Fibroblast of lung (primary cell): ENCODE measurements around the gene RAB40A. TPM values are rescaled to one million over a fixed set of nuclear protein-coding genes. Genes with fewer than 3 reads are reported as not detected.

ENCODE experiments used
- DNase-seq, 2 donors: peaks; one replicate each; pipeline versions ENCODE4 v3.0.0 to v3.0.0-alpha.2; 2010; ENCODE audit warnings: low read depth in 2 of 2
- H2AFZ ChIP-seq: 2 replicates; pipeline ENCODE4 v1.5.1; 2012; ENCODE audit warnings: low read length, control low read depth, inconsistent platforms
- H3K27ac ChIP-seq: 2 replicates; pipeline ENCODE4 v1.5.1; 2011; ENCODE audit warnings: low read length, control low read depth; ENCODE audit not compliant: insufficient read depth
- H3K27me3 ChIP-seq: 2 replicates; pipeline ENCODE4 v1.5.1; 2011; ENCODE audit warnings: mild to moderate bottlenecking, low read length; ENCODE audit not compliant: control insufficient read depth, insufficient read depth
- H3K36me3 ChIP-seq: 2 replicates; pipeline ENCODE4 v1.5.1; 2011; ENCODE audit warnings: low read length; ENCODE audit not compliant: control insufficient read depth, insufficient read depth
- H3K4me1 ChIP-seq: 2 replicates; pipeline ENCODE4 v1.5.1; 2011; ENCODE audit warnings: low read length; ENCODE audit not compliant: control insufficient read depth, insufficient read depth; ENCODE audit errors: extremely low read depth
- H3K4me2 ChIP-seq: 2 replicates; pipeline ENCODE4 v1.5.1; 2011; ENCODE audit warnings: low read length, control low read depth; ENCODE audit not compliant: insufficient read depth; ENCODE audit errors: extremely low read depth
- H3K4me3 ChIP-seq, 4 experiments: fragments of 200-600 bp in 1 of 4; sonication (generic) in 1 of 4; replicated peaks in 1 of 4; 2 replicates each; pipeline ENCODE4 v1.5.1; 2011 to 2016; ENCODE audit warnings: low read length in 4 of 4, low read depth in 3 of 4, mild to moderate bottlenecking in 3 of 4, control low read depth in 2 of 4, inconsistent platforms in 1 of 4, mixed read lengths in 1 of 4; ENCODE audit not compliant: insufficient read depth in 1 of 4; ENCODE audit errors: control extremely low read depth in 1 of 4
- H3K79me2 ChIP-seq: 2 replicates; pipeline ENCODE4 v1.5.1; 2012; ENCODE audit warnings: mild to moderate bottlenecking, low read length, inconsistent platforms; ENCODE audit not compliant: control insufficient read depth, insufficient read depth
- H3K9ac ChIP-seq: 2 replicates; pipeline ENCODE4 v1.5.1; 2011; ENCODE audit warnings: mild to moderate bottlenecking, low read length, control low read depth; ENCODE audit not compliant: insufficient read depth
- H3K9me3 ChIP-seq: 2 replicates; pipeline ENCODE4 v1.5.1; 2012; ENCODE audit warnings: low read depth, low read length; ENCODE audit not compliant: control insufficient read depth, insufficient read depth
- H4K20me1 ChIP-seq: 2 replicates; pipeline ENCODE4 v1.5.1; 2011; ENCODE audit warnings: low read length; ENCODE audit not compliant: control insufficient read depth, insufficient read depth; ENCODE audit errors: extremely low read depth
- CTCF ChIP-seq, 2 donors: IDR thresholded peaks in 1 of 2; conservative IDR thresholded peaks in 1 of 2; 1 replicate in 1 of 2; 2 replicates in 1 of 2; pipeline ENCODE4 v1.5.1; 2011 to 2012; ENCODE audit warnings: low read length in 2 of 2, control low read depth in 1 of 2, inconsistent platforms in 1 of 2, low read depth in 1 of 2, mild to moderate bottlenecking in 1 of 2
- EZH2 ChIP-seq: IDR thresholded peaks from 2 replicates; pipeline ENCODE4 v1.5.1; 2012; ENCODE audit warnings: low read length, control low read depth, mild to moderate bottlenecking; ENCODE audit errors: missing control alignments
- polyA minus RNA-seq: library from RNA; depleted of rRNA, polyadenylated mRNA; stranded (reverse); fragments of >200 nt; gene quantifications from 2 replicates; pipeline ENCODE4 v1.2.3, GENCODE V29; 2011; ENCODE audit warnings: low replicate concordance
- polyA plus RNA-seq, 2 donors: library from polyadenylated mRNA; depleted of rRNA in 1 of 2; stranded (reverse) in 1 of 2; unstranded in 1 of 2; fragments of >200 nt; gene quantifications; 2 replicates each; pipeline ENCODE4 v1.2.1, GENCODE V29; 2011 to 2012; ENCODE audit warnings: missing spikeins in 1 of 2
- total RNA-seq: library from RNA; depleted of rRNA; stranded (reverse); fragments of >200 nt; gene quantifications from 2 replicates; pipeline ENCODE4 v1.2.1, GENCODE V29; 2014

Gene RAB40A
- total RNA-seq: under 0.01 and 0.17 TPM in 2 replicates
- polyA plus RNA-seq: 0.06 and 0.07 TPM in 2 replicates
- polyA plus RNA-seq (2012): 0.35 and 0.48 TPM in 2 replicates
- not detected in 2 replicates for polyA minus RNA-seq

GRCh38 chrX:103519389-103519788, at the start of gene RAB40A:
Gene RAB40A (minus strand): TSS chrX:103519489. CDS start chrX:103500756, 18,733 bp downstream.
- no peak within 1 kb of the TSS for H2AFZ ChIP-seq
- H3K27ac ChIP-seq: no peak within 1 kb of the TSS
- no peaks in the 10 kb centered on the region for H3K36me3 ChIP-seq
- no peaks in the 10 kb centered on the region for H3K9me3 ChIP-seq
- no peaks in the 10 kb centered on the region for H3K79me2 ChIP-seq
- no peak within 1 kb of the TSS for H3K4me3 ChIP-seq
- TF ChIP-seq EZH2 (no peak), CTCF (conservative IDR thresholded peaks at IDR 0.05 in 1 of 2, IDR thresholded peaks at IDR 0.05 in 1 of 2; ENCODE audit: low read depth in 1 of 2, low read length in 2 of 2) (no peak)
- H4K20me1 ChIP-seq: no peaks in the 10 kb centered on the region
- H3K27me3 ChIP-seq: no peaks in the 10 kb centered on the region
- H3K4me2 ChIP-seq: no peak within 1 kb of the TSS
- no peaks in the 10 kb centered on the region for H3K4me1 ChIP-seq
- H3K9ac ChIP-seq: no peak within 1 kb of the TSS
- DNase-seq: no peak

- Histone ChIP-seq H3K9me3 (no peaks in the 10 kb centered on the region), H3K4me1 (no peaks in the 10 kb centered on the region), H3K79me2 (no peaks in the 10 kb centered on the region), H3K27me3 (no peaks in the 10 kb centered on the region), H3K9ac (no peak overlapping the region), H2AFZ (no peak overlapping the region), H4K20me1 (no peaks in the 10 kb centered on the region), H3K27ac (no peak overlapping the region), H3K4me2 (no peak overlapping the region), H3K36me3 (no peaks in the 10 kb centered on the region), H3K4me3 (no peak overlapping the region)
- DNase-seq: peak; percentile 54 to 81
- TF ChIP-seq CTCF (conservative IDR thresholded peaks at IDR 0.05 in 1 of 2, IDR thresholded peaks at IDR 0.05 in 1 of 2; ENCODE audit: low read depth in 1 of 2, low read length in 2 of 2) (no peak), EZH2 (no peak)
These were observed 46.5 kb upstream of the RAB40A start for GRCh38 chrX:103565752-103566151.

GRCh38 chrX:103565197-103565596, 45.9 kb upstream of the RAB40A start:
- H3K9ac ChIP-seq: no peak overlapping the region
- no peaks in the 10 kb centered on the region for H3K36me3 ChIP-seq
- H3K79me2 ChIP-seq: no peaks in the 10 kb centered on the region
- H2AFZ ChIP-seq: no peak overlapping the region
- H3K27me3 ChIP-seq: no peaks in the 10 kb centered on the region
- H3K9me3 ChIP-seq: no peaks in the 10 kb centered on the region
- H3K27ac ChIP-seq: no peak overlapping the region
- H3K4me2 ChIP-seq: no peak overlapping the region
- no peak overlapping the region for H3K4me3 ChIP-seq
- DNase-seq: no peak
- TF ChIP-seq EZH2 (no peak), CTCF (conservative IDR thresholded peaks at IDR 0.05 in 1 of 2, IDR thresholded peaks at IDR 0.05 in 1 of 2; ENCODE audit: low read depth in 1 of 2, low read length in 2 of 2) (no peak)
- no peaks in the 10 kb centered on the region for H4K20me1 ChIP-seq
- no peaks in the 10 kb centered on the region for H3K4me1 ChIP-seq
